Measurements from ENCODE around the gene MYBPH.

MYBPH gene

DNA sequence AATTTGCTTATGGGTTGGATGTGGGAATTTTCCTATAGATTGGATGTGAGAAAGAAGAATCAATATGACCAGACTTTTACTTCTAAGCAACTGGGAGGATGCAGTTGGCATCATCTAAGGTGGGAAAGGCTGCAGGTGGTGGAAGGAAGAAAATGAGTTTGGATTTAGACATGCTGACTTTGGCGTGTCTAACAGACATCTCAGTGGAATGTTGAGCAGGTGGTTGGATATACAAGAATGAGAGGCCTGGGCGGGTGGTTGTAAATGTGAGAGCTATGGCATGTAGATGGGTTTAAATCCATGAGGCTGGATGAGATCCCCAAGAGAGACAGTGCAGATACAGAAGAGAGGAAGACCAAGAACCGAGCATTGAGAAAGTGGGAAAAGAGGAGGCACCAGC, 37.6 kb downstream of the MYBPH start:
- TF ChIP-seq CTCF (IDR thresholded peaks at IDR 0.05; ENCODE audit: control extremely low read depth, extremely low read depth, low read depth, missing control alignments), result no peak
- CTCF ChIA-PET, result no interaction called here

GRCh38 chr1:203137324-203137723, 38.3 kb downstream of the MYBPH start:
- no peak for TF ChIP-seq CTCF (IDR thresholded peaks at IDR 0.05; ENCODE audit: control extremely low read depth, extremely low read depth, low read depth, missing control alignments)
- ChIA-PET POLR2A (no interaction called here), CTCF (no interaction called here)
- no peak for DNase-seq (ENCODE audit: extremely low spot score)

More for the DNA sequence above, 37.6 kb downstream of the MYBPH start:
- no peak for DNase-seq (ENCODE audit: extremely low spot score)
- POLR2A ChIA-PET, result no interaction called here

DNA sequence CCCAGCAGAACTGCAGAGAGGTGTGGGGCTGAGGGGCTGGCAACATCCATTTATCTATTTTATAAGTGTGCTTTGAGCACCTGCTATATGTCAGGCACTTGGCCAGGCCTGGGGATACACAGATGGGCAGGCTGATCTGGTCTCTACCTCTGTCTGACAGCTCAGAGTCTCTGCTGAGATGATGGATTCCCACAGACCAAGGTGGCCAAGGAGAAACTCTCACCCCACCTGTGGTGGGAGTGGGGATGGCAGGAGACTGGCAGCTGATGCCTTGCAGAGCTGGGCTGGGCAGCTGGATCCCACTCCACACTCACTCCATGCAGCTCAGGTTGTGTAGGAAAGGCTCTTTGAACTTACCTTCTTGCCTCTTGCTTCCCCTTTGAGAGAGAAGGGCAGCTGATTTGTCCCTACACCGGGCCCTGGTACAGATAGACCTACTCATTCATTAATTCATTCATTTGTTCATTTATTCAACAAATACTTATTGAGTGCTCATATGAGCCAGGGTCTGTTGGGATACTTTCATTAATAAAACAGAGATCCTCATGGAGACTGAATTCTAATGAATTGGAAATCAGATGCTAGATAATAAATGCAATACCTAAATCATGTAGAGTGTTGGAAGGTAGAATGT, 39.1 kb downstream of the MYBPH start:
- no peak for TF ChIP-seq CTCF (IDR thresholded peaks at IDR 0.05; ENCODE audit: control extremely low read depth, extremely low read depth, low read depth, missing control alignments)
- ChIA-PET CTCF (interaction anchor here (1.2 kb wide), 1 partner anchor 18 kb away, joined by 3 read pairs; no protein-coding TSS in a partner anchor), POLR2A (no interaction called here)
- no peak for DNase-seq (ENCODE audit: extremely low spot score)

DNA sequence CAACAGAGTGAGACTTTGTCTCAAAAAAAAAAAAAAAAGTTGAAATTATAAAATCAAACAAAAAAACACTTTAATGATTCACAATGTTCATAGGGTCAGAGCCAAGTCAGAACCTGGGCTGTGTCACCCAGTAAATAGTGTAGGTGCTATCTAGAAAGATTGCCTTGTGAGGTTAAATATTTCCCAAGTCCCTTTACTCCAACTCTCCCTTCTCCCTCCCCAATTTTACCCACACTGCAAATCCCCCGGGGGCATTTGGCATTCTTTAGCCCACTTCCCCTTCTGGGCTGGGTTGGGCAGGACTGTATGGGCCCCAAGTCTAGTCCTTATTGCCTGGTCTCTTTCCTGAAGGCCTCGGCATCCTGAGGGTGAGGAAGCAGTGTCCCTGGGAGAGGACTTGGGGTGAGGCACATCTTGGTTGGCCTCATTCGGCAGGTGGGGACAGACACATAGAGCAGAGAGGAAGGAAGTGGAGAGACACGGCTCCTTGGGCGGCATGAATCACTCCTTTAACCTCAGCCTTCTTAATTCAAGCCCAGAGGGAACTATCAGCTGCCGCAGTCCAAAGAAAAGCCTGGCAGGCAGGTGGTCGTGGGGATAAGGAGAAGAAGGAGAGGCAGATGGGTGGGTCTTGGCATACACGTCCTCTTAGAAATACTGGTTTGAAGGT, 39.9 kb downstream of the MYBPH start:
- no peak for DNase-seq (ENCODE audit: extremely low spot score)
- CTCF ChIA-PET, result interaction anchor here (1.2 kb wide), 1 partner anchor 17 kb away, joined by 3 read pairs; no protein-coding TSS in a partner anchor
- no peak for TF ChIP-seq CTCF (IDR thresholded peaks at IDR 0.05; ENCODE audit: control extremely low read depth, extremely low read depth, low read depth, missing control alignments)
- POLR2A ChIA-PET, result no interaction called here

DNA sequence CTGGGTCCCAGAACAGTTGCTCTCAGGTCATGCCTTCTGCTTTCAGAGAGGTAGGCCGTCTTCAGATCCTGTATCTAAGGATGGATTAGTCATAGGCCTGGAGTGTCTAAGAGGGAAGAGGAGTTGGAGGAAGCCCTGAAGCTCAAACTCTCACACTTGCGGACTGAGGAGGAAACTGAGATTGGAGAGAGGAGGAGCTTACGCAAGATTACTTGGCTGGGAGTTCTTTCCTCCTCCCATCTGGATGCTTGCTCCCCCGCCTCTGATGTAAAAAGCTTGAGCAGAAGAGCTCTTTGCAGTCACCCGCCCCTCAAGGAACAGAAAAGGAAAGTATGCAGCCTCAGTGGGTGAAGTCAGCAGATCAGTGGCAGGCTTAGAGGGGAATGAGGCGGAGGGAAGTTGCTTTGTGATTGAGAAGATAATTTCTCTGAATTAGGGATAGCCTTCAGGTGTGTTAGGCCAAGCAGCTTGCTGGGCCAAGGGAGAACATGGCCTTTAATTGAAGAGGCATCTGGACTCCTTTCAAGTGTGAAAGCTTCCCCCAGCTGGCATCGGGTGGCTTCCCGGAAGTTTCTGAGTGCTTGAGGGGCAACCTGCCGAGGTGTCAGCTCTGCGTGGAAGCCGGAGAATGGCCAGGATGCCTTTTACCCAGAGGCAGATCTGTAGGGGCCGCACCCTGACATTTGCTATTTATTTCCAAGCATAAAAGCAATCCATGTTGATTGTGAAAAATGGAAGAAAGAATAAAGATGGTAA, 41.5 kb downstream of the MYBPH start:
- no peak for TF ChIP-seq CTCF (IDR thresholded peaks at IDR 0.05; ENCODE audit: control extremely low read depth, extremely low read depth, low read depth, missing control alignments)
- ChIA-PET CTCF (interaction anchor here (0.9 to 3.4 kb wide), 9 partner anchors 11 to 82 kb away, joined by 3 to 11 read pairs (median 5); no protein-coding TSS in a partner anchor), POLR2A (no interaction called here)
- DNase-seq (ENCODE audit: extremely low spot score), result no peak

DNA sequence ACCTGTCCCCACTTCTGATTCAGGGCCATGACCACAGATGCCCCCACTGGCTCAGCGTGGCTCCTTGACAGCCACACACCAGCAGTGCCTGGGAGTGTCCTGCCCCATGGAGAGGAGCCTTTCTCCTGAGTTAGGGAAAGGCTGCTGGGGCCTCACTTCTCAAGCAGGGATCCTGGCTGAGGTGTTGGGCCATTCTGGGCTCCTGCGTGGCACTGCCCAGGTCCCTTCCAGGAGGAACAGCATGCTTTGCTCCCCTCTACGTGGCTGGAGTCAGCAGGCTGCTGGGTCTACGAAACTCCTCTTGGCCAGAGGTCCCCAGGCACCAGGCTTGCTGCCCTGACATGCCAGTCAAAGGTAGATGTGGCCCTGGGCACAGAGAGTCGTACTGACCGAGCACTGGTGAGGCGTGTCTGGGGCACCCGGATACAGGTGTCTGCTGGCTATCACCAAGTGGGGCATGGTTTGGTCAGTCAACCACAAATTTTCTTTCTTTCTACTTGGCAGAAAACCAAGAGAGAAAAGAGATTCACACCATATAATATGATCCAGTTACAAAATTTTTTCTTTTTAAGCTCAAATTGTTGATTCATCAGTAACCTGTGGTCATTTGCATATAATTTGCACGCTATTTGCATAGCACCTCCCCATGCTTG, 44.0 kb downstream of the MYBPH start:
- ChIA-PET CTCF (interaction anchor here (1.0 to 3.4 kb wide), 4 partner anchors 9 to 136 kb away, joined by 3 to 11 read pairs (median 6); no protein-coding TSS in a partner anchor), POLR2A (no interaction called here)
- DNase-seq (ENCODE audit: extremely low spot score), result no peak
- no peak for TF ChIP-seq CTCF (IDR thresholded peaks at IDR 0.05; ENCODE audit: control extremely low read depth, extremely low read depth, low read depth, missing control alignments)
